ENCODE measurements around the gene DNAJC15. TPM values are rescaled to one million over a fixed set of nuclear protein-coding genes. Genes with fewer than 3 reads are reported as not detected.
"Not testable (repeated sequence)": the region's sequence is repeated elsewhere in the genome, so short reads cannot be mapped to it uniquely, and the experiment has no call there.

The DNAJC15 gene
- total RNA-seq (2014; rRNA removed; shearing (Covaris generic)) = 27.5 and 36.1 TPM in 2 replicates
- polyA plus RNA-seq (2015; cell fraction: cytosol; rRNA removed) = 15.7 and 25.0 TPM in 2 replicates
- polyA plus RNA-seq (2015; cell fraction: nucleus; rRNA removed) = 7.2 and 7.7 TPM in 2 replicates

- peak; percentile 78 for DNase-seq (ENCODE audit: low read depth)
Measured at GRCh38 chr13:43023289-43023963, at the start of gene DNAJC15. DNAJC15 (plus strand) TSS chr13:43023586; CDS start chr13:43023627, 41 bp downstream.

GRCh38 chr13:42976066-42976465 lies 47.3 kb upstream of the DNAJC15 start:
- no peak for DNase-seq (ENCODE audit: low read depth)

- DNase-seq (ENCODE audit: low read depth) = no peak
Measured at GRCh38 chr13:42977219-42977659, 46.1 kb upstream of the DNAJC15 start.

- no peak for DNase-seq (ENCODE audit: low read depth)
Measured at GRCh38 chr13:42981317-42981716, 42.1 kb upstream of the DNAJC15 start.

- DNase-seq (ENCODE audit: low read depth) = no peak
Measured at GRCh38 chr13:42981853-42982252, 41.5 kb upstream of the DNAJC15 start.

GRCh38 chr13:42984026-42984425 lies 39.4 kb upstream of the DNAJC15 start:
- DNase-seq (ENCODE audit: low read depth) = no peak

GRCh38 chr13:42984691-42985090 lies 38.7 kb upstream of the DNAJC15 start:
- DNase-seq (ENCODE audit: low read depth) = no peak

GRCh38 chr13:42985312-42986175 lies 37.8 kb upstream of the DNAJC15 start:
- no peak for DNase-seq (ENCODE audit: low read depth)

- no peak for DNase-seq (ENCODE audit: low read depth)
Measured at GRCh38 chr13:42986176-42986574, 37.2 kb upstream of the DNAJC15 start.

GRCh38 chr13:42990291-42991232 lies 32.8 kb upstream of the DNAJC15 start:
- DNase-seq (ENCODE audit: low read depth) = no peak

- DNase-seq (ENCODE audit: low read depth) = not testable (repeated sequence)
Measured at GRCh38 chr13:42991233-42991897, 32.0 kb upstream of the DNAJC15 start.

GRCh38 chr13:42991898-42992763 lies 31.3 kb upstream of the DNAJC15 start, which contains the start of gene EPSTI1:
EPSTI1 (minus strand) TSS chr13:42992241; CDS start chr13:42992165, 76 bp downstream.
- no peak for DNase-seq (ENCODE audit: low read depth)

- DNase-seq (ENCODE audit: low read depth) = no peak
Measured at GRCh38 chr13:42992764-42993122, 30.6 kb upstream of the DNAJC15 start.

- DNase-seq (ENCODE audit: low read depth) = no peak
Measured at GRCh38 chr13:42994878-42995277, 28.5 kb upstream of the DNAJC15 start.

- DNase-seq (ENCODE audit: low read depth) = peak; percentile 97
Measured at GRCh38 chr13:42996584-42996983, 26.8 kb upstream of the DNAJC15 start.

GRCh38 chr13:42997381-42997780 lies 26.0 kb upstream of the DNAJC15 start:
- peak; percentile 4 for DNase-seq (ENCODE audit: low read depth)

GRCh38 chr13:42999491-42999890 lies 23.9 kb upstream of the DNAJC15 start:
- no peak for DNase-seq (ENCODE audit: low read depth)

GRCh38 chr13:43000676-43001075 lies 22.7 kb upstream of the DNAJC15 start:
- DNase-seq (ENCODE audit: low read depth) = no peak

GRCh38 chr13:43002021-43002420 lies 21.4 kb upstream of the DNAJC15 start:
- DNase-seq (ENCODE audit: low read depth) = no peak

GRCh38 chr13:43003010-43003409 lies 20.4 kb upstream of the DNAJC15 start:
- no peak for DNase-seq (ENCODE audit: low read depth)
